Measurements from ENCODE around the gene TEX36. TPM values are rescaled to one million over a fixed set of nuclear protein-coding genes. Genes with fewer than 3 reads are reported as not detected.

TEX36 gene
- total and polyA plus RNA-seq, 4 donors: not detected

DNA sequence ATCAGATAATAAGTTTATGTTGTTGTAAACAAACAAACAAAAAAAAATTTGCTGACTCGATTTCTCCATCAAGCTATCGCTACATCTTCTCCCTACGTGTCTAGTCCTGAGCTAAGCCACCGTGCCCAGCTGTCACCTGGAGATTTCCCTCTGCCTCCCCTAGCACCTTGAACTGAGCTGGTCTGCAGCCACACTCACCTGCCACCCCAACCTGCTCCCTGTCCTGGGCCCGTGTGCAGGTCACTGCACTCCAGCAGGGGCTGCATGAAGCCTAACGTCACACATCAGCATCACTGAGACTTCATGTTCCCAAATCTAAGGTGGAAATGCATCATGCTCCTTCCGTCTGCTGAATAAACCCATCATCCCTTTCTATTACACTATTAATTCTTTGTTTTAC, 44.4 kb downstream of the TEX36 start:
- H3K27me3 ChIP-seq (ENCODE audit: control insufficient read depth in 3 of 3, insufficient read depth in 3 of 3, low read length in 2 of 3): no peaks in the 10 kb centered on the region
- no peak overlapping the region for H3K9ac ChIP-seq (ENCODE audit: insufficient read depth in 1 of 2, low read length in 2 of 2)
- TF ChIP-seq, protein P1, sequence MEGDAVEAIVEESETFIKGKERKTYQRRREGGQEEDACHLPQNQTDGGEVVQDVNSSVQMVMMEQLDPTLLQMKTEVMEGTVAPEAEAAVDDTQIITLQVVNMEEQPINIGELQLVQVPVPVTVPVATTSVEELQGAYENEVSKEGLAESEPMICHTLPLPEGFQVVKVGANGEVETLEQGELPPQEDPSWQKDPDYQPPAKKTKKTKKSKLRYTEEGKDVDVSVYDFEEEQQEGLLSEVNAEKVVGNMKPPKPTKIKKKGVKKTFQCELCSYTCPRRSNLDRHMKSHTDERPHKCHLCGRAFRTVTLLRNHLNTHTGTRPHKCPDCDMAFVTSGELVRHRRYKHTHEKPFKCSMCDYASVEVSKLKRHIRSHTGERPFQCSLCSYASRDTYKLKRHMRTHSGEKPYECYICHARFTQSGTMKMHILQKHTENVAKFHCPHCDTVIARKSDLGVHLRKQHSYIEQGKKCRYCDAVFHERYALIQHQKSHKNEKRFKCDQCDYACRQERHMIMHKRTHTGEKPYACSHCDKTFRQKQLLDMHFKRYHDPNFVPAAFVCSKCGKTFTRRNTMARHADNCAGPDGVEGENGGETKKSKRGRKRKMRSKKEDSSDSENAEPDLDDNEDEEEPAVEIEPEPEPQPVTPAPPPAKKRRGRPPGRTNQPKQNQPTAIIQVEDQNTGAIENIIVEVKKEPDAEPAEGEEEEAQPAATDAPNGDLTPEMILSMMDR (IDR thresholded peaks at IDR 0.05; ENCODE audit: control extremely low read depth, extremely low read depth): no peak
- no peaks in the 10 kb centered on the region for H3K36me3 ChIP-seq (ENCODE audit: control insufficient read depth in 4 of 4, insufficient read depth in 4 of 4, low read length in 4 of 4)
- no peak overlapping the region for H3K27ac ChIP-seq (ENCODE audit: low read depth in 1 of 2, low read length in 1 of 2)
- DNase-seq (no peak), ATAC-seq (ENCODE audit: insufficient read depth, low FRiP score) (no peak)
- no peak overlapping the region for H3K4me3 ChIP-seq
- no peaks in the 10 kb centered on the region for H3K9me3 ChIP-seq (ENCODE audit: control insufficient read depth in 4 of 4, insufficient read depth in 3 of 4, low read length in 3 of 4)
- no peaks in the 10 kb centered on the region for H3K4me1 ChIP-seq (ENCODE audit: control insufficient read depth in 5 of 5, insufficient read depth in 5 of 5, low read length in 5 of 5)
- WGBS, 2 donors: 69 to 74% methylated on average over 7 of the region's 7 CpGs

DNA sequence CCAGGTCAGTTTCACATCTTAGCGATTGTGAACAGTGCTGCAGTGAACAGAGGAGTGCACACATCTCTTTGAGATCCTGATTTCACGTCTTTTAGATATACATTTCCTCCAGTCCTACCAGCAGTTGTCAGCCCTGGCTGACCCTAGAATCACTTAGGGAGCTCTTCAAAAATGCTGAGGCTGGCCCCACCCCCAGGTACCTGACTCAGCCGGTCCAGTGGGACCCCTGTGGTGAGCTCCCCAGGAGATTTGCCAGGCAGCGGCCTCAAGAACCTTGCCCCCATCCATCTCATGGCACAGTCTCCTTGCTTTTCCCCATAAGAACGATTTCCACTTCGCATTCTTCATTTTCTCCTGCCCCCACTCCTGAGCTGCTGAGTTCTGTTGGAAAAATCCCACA, 45.5 kb downstream of the TEX36 start:
- no peak overlapping the region for H3K27ac ChIP-seq (ENCODE audit: low read depth in 1 of 2, low read length in 1 of 2)
- DNase-seq (no peak), ATAC-seq (ENCODE audit: insufficient read depth, low FRiP score) (no peak)
- TF ChIP-seq, protein P1 (IDR thresholded peaks at IDR 0.05; ENCODE audit: control extremely low read depth, extremely low read depth): no peak
- H3K4me3 ChIP-seq: no peak overlapping the region
- no peaks in the 10 kb centered on the region for H3K27me3 ChIP-seq (ENCODE audit: control insufficient read depth in 3 of 3, insufficient read depth in 3 of 3, low read length in 2 of 3)
- H3K9ac ChIP-seq (ENCODE audit: insufficient read depth in 1 of 2, low read length in 2 of 2): no peak overlapping the region
- H3K9me3 ChIP-seq (ENCODE audit: control insufficient read depth in 4 of 4, insufficient read depth in 3 of 4, low read length in 3 of 4): no peaks in the 10 kb centered on the region
- H3K4me1 ChIP-seq (ENCODE audit: control insufficient read depth in 5 of 5, insufficient read depth in 5 of 5, low read length in 5 of 5): no peaks in the 10 kb centered on the region
- H3K36me3 ChIP-seq (ENCODE audit: control insufficient read depth in 4 of 4, insufficient read depth in 4 of 4, low read length in 4 of 4): no peaks in the 10 kb centered on the region
- WGBS, 2 donors: 63 to 73% methylated on average over 6 of the region's 6 CpGs

GRCh38 chr10:125634606-125635005, 48.4 kb downstream of the TEX36 start:
- no peaks in the 10 kb centered on the region for H3K9me3 ChIP-seq (ENCODE audit: control insufficient read depth in 4 of 4, insufficient read depth in 3 of 4, low read length in 3 of 4)
- no peak for DNase-seq
- no peaks in the 10 kb centered on the region for H3K4me1 ChIP-seq (ENCODE audit: control insufficient read depth in 5 of 5, insufficient read depth in 5 of 5, low read length in 5 of 5)
- TF ChIP-seq, protein P1 (IDR thresholded peaks at IDR 0.05; ENCODE audit: control extremely low read depth, extremely low read depth): no peak
- 87 to 91% methylated on average over 5 of the region's 5 CpGs for WGBS, 2 donors
- no peak overlapping the region for H3K9ac ChIP-seq (ENCODE audit: insufficient read depth in 1 of 2, low read length in 2 of 2)
- no peaks in the 10 kb centered on the region for H3K27me3 ChIP-seq (ENCODE audit: control insufficient read depth in 3 of 3, insufficient read depth in 3 of 3, low read length in 2 of 3)
- H3K36me3 ChIP-seq (ENCODE audit: control insufficient read depth in 4 of 4, insufficient read depth in 4 of 4, low read length in 4 of 4): no peaks in the 10 kb centered on the region
- no peak for ATAC-seq (ENCODE audit: insufficient read depth, low FRiP score)
- H3K4me3 ChIP-seq: no peak overlapping the region
- H3K27ac ChIP-seq (ENCODE audit: low read depth in 1 of 2, low read length in 1 of 2): no peak overlapping the region

- TF ChIP-seq, protein P1 (IDR thresholded peaks at IDR 0.05; ENCODE audit: control extremely low read depth, extremely low read depth): no peak
- H3K9ac ChIP-seq (ENCODE audit: insufficient read depth in 1 of 2, low read length in 2 of 2): no peak overlapping the region
- H3K27ac ChIP-seq (ENCODE audit: low read depth in 1 of 2, low read length in 1 of 2): no peak overlapping the region
- H3K4me3 ChIP-seq: no peak overlapping the region
- no peaks in the 10 kb centered on the region for H3K9me3 ChIP-seq (ENCODE audit: control insufficient read depth in 4 of 4, insufficient read depth in 3 of 4, low read length in 3 of 4)
- DNase-seq (no peak), ATAC-seq (ENCODE audit: insufficient read depth, low FRiP score) (no peak)
- H3K4me1 ChIP-seq (ENCODE audit: control insufficient read depth in 5 of 5, insufficient read depth in 5 of 5, low read length in 5 of 5): no peaks in the 10 kb centered on the region
- H3K27me3 ChIP-seq (ENCODE audit: control insufficient read depth in 3 of 3, insufficient read depth in 3 of 3, low read length in 2 of 3): no peaks in the 10 kb centered on the region
- H3K36me3 ChIP-seq (ENCODE audit: control insufficient read depth in 4 of 4, insufficient read depth in 4 of 4, low read length in 4 of 4): no peaks in the 10 kb centered on the region
- WGBS, 2 donors: 72 to 83% methylated on average over 13 of the region's 13 CpGs
Measured at GRCh38 chr10:125633517-125633999, 49.4 kb downstream of the TEX36 start.

Data from lung (tissue), 12 donors.